ENCODE results near the gene VARS2.

The VARS2 gene

DNA sequence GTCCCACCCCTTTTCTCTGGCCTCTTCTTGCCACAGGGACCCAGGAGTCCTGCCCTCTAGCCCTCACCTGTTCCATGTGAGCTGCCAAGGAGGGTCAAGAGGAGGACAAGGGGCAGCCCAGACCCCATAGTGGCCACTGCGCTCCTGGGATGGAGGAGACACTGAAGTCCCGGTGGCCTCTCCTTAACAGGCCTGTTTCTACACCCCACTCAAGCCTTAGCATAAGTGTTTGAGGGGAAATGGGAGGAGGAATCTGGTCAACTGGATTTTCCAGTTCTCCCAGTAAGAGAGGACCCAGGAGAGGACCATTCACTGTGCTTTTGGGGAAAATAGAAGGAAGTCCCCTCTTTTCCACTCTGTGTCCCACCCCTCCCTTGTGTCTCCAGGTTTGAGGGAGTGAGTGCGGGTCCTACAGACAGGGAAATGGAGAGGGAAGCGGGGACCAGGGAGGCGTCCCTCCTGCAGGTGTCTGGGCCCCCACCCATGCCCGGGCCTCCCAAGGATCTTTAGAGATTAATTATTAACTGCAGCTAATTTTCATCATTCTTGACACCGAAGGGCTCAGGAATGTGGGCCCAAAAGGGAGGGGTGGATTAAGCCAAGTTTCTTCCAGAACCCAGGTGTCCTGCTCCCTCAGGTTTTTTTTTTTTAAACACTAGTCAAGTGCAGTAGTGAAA lies 18.1 kb downstream of the VARS2 start, which contains the start of gene SFTA2:
Gene SFTA2, minus strand, starts transcription at position 202 of the 677 bp plus-strand sequence. Its CDS starts 74 bp downstream, at position 128.
- no peak for DNase-seq

DNA sequence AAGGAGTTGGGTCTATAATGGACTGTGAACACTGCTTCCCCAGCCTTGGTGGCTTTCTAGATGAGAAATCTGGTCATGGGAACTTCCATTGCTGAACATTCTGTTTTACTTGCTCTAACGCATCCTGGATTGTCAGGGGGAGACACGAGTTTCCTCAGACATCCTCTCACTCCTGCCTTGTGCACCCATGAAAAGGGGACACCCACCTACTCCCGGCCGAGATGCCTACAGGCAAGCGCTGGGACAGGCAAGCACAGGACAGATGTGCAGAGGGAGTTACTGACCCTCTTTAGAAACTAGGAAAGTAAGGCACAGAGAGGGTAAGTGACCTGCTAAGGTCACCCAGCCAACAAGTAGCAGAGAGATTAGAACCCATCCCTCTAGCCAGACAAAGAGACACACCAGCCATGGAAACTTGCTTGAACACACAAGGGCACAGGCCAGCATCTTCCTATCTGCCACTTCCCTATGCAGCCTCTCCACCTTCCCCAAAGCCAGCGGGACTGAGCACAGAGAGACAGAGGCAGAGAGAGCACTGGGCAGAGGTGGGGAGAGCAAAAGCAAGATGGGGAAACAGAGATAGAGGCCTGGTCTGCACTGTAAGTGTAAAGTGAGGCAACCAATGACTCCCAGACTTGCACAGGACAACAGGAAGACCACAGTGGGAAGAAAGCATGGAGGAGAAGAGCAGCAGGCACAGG lies 18.8 kb downstream of the VARS2 start:
- no peak for DNase-seq

DNA sequence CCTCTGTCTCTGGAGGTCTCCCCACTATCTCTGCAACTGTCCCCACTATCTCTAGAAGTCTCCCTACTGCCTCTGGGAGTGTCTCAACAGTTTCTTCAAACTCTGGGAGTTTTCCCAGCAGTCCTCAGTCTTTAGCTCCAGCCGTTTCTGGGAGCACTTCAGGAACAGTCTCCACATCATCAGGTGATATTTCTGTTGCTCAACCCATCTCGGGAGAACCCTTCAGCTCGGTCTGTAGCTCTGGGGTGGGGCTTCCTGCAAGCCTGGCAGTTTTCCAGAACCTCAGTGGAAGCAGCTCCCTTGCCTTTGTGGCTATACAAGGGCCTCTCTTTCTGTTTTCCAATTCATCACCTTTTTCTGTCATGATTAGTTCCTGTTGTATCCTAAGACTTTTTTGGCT lies 21.0 kb downstream of the VARS2 start:
- no peak for DNase-seq

DNA sequence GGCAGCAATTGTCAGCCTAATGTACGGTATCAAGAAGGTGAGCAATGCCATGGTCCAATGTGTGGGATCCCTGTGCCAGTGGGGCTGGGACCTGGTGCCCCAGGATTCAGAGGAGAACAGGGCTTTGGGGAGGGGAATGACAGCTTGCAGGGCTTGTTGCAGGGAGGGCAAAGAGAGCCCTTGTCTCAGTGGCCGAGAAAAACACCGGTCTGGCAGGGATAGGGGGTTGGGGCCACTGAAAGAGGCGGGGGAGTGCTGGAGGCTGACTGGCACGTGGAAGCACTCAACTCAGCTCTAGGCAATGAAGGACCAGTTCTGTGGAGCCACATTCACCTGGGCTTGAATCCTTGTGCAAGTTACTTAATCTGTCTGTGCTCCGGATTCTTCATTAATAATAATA lies 23.2 kb downstream of the VARS2 start:
- no peak for DNase-seq

DNA sequence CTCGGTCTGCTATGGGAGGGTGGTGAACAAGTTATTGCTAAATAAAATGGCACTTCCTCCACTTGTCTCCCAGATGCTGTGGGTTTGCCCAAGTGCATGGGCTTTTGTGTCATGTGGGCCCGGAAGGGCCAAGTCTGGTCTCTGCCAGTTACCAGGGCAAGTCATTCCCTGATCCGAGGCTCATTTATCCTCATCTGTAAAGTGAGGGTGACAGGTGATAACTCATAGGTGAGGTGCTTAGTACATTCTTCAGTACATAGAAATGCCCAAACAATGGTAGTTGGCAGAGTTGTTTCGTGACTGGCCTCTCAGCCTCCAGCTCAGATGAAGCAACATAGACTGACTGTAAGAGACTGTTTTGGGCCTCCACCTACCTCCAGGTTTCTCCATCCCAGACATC lies 24.7 kb downstream of the VARS2 start:
- no peak for DNase-seq

DNA sequence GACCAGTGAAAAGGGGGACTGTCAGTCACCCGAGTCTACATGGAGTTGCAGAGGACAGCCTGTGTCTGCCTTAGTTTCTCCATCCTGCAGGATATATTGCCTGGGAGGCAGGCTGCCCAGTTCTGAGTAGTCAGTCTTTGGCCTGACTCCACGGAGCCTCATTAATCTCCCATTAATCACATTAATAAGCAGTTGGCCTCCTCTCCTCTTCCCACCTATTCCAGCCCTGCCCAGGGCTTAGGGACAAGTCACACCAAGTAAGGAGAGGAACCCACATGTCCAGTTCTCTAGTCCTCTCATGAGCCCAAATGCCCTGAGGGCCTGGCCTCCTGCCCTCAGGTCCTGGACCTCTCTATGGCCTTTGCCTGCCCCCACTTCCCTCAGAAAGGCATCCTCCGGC lies 25.4 kb downstream of the VARS2 start:
- DNase-seq: no peak

DNA sequence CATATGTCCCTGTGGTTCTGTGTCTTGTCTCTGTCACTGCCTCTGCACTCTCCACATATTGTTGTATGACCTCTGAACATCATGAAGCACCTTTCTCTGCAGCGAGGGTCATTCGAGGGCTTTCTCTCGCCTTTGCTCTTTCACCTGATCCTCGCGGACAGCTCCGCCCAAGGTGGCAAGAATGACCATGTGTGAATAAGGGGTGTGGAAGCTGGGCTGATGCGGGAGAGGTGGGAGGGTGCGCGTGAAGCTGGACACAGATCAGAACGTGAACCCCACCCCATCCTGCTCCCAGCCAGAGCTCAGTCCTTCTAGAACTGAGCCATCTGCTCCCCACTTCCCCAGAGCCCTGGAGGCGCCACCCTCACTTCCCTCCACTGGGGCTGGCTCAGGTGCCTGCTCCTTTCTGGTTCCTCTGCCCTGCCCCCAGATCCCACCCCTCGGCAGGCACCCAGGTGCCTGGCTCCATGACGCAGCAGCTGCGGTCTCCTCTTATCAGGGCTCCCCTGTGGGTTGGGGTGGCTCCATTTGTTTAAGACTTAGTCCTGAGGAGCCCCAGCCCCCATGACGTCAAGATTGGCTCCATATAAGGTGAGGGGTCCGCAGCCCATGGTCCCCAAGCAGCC lies 26.4 kb downstream of the VARS2 start, which contains the start of gene MUCL3:
Gene MUCL3, plus strand, starts transcription at position 613 of the 626 bp plus-strand sequence. CDS start 27 bp downstream, outside the sequence.
- no peak for DNase-seq

DNA sequence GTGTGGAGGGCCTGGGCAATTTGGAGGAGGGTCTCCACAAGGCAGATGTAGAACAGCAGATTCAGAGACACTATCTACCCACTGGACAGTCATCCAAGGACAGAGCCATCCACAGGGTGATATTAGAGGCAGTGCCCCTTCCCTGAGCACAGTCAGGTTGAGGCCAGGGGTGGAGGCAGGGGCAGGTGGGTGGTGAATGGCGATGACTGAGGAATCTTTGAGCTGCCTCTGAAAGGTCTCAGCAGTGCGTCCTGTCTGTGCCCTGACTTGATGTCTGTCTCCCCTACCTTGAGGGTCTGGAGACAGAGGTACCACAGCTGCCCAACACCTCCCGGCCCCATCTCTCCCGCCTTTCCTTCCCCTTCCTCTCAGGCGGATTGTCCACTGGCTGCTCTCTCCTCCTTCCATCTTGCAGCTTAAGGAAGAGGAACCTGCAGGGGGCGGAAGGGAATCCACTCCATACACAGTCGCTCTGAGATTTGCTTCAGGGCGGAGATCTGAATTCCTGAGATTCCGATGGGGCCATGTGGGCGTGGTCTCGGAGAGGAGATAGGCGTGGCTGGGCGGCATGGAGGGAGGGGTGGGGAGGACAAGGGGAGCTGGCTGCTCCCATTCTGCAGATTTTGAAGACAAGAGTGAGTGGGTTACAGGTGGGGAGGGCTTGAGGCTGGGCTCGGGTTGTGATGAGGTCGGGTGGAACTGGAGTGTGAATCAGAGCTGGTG lies 28.5 kb downstream of the VARS2 start:
- no peak for DNase-seq

DNA sequence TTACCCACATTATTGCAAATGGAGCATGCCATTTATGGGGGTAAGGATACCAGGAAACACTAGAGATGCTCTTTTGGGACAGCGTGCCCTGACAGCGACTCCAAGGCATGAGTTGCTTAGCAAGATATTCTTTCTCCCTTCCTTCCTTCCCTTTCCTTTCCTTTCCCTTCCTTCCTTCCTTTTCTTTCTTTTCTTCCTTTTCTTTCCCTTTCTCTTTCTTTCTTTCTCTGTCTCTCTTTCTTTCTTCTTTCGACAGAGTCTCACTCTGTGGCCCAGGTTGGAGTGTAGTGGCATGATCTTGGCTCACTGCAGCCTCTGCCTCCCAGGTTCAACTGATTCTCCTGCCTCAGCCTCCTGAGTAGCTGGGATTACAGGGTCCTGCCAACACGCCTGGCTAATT lies 30.0 kb downstream of the VARS2 start:
- no peak for DNase-seq

DNA sequence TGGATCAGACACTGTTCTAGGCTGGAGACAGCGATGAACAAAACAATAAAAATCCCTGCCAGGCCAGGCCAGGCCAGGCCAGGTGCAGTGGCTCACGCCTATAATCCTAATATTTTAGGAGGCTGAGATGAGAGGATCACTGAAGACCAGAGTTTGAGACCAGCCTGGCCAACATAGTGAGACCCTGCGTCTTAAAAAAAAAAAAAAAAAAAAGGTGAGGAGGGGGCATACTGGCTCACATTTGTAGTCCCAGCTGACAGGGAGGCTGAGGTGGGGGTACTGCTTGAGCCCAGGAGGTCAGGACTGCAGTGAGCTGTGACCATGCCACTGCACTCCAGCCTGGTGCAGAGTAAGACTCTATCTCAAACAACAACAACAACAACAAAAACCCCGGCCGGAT lies 31.2 kb downstream of the VARS2 start:
- DNase-seq: no peak

DNA sequence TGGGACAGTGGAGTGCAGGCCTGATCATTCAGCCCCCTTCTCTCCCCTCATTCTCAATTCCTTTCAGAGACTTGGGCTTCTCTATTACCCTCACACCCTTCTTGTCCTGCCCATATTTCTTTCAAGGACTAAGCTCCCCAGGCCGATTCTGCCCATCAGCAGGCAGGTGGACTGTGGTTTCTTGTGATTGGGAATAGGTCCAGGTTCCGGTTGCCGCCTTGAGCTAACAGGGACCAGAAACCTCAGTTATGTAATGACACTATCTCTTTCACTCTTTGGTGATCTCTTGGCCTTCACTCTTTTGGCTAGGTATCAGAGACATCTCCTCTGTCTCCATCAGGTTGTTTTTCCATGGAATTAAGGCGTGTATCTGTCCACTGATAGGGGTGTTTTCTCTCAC lies 33.2 kb downstream of the VARS2 start:
- DNase-seq: no peak

DNA sequence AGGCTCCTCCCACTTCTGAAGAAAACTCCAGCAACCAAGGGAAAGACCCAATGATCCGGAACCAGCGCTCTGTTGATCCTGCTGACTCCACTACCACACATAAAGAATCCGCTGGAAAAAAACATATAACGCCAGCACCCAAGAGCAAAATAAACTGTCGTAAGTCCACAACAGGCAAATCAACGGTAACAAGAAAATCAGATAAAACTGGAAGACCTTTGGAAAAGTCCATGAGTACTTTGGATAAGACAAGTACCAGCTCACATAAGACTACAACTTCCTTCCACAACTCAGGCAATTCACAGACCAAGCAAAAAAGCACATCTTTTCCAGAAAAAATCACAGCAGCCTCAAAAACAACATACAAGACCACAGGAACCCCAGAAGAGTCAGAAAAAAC lies 34.8 kb downstream of the VARS2 start:
- DNase-seq: no peak

DNA sequence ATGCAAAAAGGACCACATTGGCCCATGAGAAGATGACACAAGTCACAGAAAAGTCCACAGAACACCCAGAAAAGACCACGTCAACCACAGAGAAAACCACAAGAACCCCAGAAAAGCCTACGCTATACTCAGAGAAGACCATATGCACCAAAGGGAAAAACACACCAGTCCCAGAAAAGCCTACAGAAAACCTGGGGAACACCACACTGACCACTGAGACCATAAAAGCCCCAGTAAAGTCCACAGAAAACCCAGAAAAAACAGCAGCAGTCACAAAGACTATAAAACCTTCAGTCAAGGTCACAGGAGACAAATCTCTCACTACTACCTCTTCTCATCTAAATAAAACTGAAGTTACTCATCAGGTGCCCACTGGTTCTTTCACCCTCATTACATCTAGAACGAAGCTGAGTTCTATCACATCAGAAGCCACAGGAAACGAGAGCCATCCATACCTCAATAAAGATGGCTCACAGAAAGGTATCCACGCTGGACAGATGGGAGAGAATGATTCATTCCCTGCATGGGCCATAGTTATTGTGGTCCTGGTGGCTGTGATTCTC lies 38.0 kb downstream of the VARS2 start:
- no peak for DNase-seq

DNA sequence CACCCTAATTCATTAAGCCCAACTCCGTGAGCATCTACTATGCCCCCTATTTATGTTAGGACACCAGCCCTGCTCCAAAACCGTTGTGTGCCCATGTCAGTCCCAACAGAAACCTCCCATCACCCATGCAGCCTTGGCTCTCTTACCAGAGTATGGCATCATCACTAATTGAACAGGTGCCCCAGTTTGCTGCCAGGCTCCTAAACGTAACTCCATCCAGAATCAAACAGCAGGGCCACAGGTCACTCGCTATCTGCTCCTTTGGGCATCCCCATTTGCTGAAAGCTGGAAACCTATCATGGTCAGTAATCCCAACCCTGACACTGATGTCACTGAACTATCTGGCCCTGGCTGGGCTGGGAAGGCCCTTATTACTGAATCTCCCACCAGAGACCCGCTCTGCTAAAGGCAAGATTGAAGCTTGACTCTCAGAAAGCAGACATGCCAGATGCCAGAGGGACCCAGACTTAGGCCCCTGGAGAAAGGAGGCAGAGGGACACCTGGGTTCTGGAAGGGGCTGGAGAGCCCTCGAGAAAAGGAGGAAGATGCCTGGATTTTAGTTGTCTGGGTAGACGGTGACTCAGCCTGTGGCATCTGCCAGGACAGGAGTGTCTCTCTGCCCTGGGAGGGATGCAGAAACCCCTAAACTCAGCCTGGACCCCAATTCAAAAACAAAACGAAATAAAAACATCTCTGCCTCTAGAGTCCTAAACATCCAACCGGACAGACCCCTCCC lies 40.8 kb downstream of the VARS2 start:
- no peak for DNase-seq

DNA sequence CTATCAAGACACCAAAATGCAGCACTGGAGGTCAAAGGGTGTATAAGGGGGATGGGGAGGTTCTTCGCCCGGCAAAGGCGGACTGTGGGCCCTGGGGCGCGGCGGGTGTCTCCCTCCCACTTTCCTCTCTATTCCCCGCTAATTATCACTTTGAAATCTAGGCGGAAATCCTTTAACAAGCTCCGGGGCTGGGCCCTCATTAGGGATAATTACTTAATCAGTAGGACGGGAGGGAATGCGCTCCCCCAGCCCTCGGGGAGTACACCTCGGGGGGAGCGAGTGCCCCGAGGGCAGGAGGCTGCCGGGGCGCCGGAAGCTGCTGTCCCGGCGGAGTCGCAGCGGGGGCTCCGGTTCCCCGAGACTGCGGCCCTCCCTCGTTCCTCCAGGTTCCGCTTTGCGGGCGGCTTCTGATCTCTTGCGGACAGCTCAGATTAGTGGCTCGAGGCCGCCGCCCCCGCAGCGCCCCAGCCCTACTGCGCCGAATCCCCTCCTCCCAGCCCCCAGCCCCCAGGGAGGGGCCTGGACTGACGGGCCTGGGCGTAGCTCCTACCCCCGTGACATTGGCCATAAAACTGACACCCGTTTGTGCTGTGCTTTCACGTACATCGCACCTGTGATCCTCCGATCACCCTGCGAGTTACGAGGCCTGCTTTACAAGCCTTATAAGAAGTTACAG lies 41.5 kb downstream of the VARS2 start:
- DNase-seq: no peak

DNA sequence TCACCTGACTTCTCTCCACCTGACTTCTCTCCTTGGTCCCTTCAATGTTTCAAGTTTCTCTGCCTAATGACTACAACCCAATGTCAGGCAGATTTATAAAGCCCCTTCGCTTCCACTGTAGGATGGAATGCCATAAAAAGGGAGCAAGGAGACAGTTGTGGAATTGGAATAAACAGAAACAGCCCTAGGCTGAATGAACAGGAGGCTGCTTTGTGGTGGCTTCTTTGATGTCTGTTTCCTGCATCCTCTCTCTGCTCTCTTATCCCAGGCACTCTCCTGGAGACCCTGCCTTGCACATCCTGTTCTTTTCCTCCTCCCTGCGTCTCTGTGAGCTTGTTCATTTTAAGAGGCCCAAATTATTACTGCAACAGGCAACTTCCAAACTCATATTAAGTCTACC lies 43.7 kb downstream of the VARS2 start:
- DNase-seq: no peak

DNA sequence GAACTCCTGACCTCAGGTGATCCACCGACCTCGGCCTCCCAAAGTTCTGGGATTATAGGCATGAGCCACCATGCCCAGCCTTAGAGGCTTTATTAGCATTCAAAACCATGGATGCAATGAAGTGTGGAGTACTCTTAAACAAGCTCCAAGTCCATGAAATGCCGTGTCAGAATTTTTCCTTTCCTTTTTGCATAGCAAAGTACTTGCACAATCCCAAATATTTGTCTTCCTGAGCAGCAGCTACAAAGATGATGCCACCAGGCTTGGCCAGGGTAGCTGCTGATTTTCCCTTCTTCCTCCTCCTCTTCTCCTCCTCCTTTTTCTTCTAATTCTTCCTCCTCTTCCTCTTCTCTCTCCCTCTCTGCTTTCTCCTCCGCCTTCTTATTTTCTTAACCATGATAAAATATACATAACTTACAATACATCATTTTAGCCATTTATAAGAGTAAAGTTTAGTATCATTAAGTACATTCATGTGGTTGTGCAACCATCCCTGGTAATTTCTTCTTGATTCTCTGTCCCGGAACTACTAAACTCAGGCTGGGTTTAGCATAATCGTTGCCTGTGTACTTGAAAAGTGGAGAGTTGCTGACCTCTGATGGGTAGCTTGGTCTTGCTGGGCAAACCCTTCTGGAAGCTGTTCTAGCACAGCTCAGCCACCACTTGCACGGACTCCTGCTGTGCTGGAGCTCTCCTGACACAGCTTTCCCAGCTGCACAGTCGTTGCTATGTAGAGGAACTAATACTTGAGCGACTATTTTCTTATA lies 47.1 kb downstream of the VARS2 start:
- no peak for DNase-seq

DNA sequence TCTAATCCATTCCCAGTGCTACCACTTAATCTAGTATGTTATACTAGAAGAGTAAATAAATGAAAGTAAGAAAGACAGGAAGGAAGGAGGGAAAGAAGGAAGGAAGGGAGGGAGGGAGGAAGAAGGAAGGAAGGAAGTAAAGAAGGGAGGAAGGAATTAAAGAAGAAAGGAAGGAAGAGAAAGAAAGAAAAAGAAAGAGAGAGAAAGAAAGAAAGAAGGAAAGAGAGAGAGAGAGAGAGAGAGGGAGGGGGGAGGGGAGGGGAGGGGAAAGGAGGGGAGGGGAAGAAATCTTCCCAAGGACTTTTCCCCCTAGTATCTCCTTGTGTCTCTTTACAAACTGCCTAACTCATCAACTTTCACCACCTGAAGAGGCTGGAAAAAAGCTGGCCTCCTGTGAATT lies 48.7 kb downstream of the VARS2 start:
- DNase-seq: no peak

DNA sequence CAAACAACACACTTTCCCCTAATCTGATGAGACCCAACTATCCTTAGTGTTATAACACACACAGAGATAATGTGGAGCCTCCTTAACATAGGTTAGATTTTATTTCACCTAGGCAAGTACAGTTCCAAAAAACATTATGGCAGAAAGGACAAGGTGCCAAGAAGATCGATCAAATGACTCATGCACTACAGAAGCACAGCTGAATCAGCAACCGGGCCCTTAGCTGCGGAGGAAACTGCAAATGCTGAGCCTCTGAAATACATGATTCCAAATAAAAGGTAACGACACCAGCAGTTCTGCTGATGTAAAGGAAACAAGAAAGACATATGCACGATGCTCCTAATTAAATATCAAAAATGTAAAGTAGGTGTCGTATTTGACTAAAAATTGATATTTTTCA lies 49.6 kb downstream of the VARS2 start:
- DNase-seq: no peak

DNA sequence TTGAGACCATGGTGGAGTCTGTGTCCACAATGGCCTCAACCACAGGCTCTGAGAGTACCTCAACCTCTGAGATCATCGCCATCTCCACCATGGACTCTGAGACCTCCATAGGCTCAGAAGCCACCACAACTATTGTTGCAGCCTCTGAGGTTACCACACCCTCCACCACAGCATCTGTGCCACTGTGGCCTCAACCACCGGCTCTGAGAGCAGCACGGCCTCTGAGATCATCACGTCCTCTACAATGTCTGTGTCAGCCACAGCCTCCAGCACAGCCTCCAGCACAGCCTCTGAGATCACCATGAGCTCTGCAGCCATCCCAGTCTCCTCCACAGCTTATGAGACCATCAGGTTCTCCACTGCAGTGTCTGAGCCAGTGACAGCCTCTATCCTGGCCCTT lies 50.0 kb downstream of the VARS2 start:
- DNase-seq: no peak

DNA sequence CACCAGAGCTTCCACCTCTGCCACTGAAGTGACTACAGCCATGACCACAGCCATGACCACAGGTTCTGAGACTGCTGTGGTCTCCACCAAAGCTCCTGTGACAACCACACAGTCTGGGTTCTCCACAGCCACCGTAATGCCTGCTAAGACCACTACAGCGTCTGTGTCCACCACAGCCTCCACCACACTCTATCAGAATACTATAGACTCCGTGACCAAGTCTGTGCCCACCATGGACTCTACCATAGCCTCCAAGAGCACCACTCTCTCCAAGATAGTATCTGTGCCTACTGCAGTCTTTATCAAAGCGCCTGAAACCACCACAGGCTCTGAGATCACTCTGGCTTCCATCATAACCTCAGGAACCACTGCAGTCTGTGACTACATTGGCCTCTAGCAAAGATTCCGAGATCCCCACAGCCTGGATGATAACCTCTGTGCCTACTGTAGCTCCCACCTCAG lies 51.1 kb downstream of the VARS2 start:
- no peak for DNase-seq

All from SIG-M5 (cell line).